PC-9 (cell line): ENCODE measurements around the gene TNFRSF14.

Experiments used
- CTCF ChIP-seq: fragments of 200-600 bp; sonication (generic); conservative IDR thresholded peaks from 2 replicates; pipeline ENCODE4 v1.6.1; 2017; ENCODE audit warnings: mixed run types, antibody characterized with exemption, mild to moderate bottlenecking, moderate library complexity
- EZH2 ChIP-seq: fragments of 200-600 bp; sonication (generic); IDR thresholded peaks from 2 replicates; pipeline ENCODE4 v1.8.0; 2017; ENCODE audit warnings: antibody characterized with exemption, low read depth

- peak; percentile 60 for TF ChIP-seq CTCF
- TF ChIP-seq EZH2, result no peak
Observed at GRCh38 chr1:2539312-2539907, 16.8 kb upstream of the TNFRSF14 start.
